CD4-positive, CD25-positive, alpha-beta regulatory T cell (primary cell): Measurements from ENCODE around the gene EPS8L3. TPM values are rescaled to one million over a fixed set of nuclear protein-coding genes. Genes with fewer than 3 reads are reported as not detected.
"Not testable (repeated sequence)": the region's sequence is repeated elsewhere in the genome, so short reads cannot be mapped to it uniquely, and the experiment has no call there.

Source experiments
- ATAC-seq, 2 donors: fragments of 150-1000 bp; cut with Tn5 transposase; one replicate each; pipeline ENCODE4 v1.10.0; 2021; ENCODE audit warnings: low read depth in 2 of 2, moderate number of reproducible peaks in 2 of 2, moderate library complexity in 1 of 2
- DNase-seq, 3 donors: peaks; one replicate each; pipeline versions ENCODE4 v3.0.0 to v3.0.0-alpha.2; 2012 to 2022; ENCODE audit warnings: mixed read lengths in 1 of 3
- H3K27ac ChIP-seq: one replicate; pipeline ENCODE4 v1.7.0; 2013; ENCODE audit warnings: mild to moderate bottlenecking, low read length; ENCODE audit not compliant: insufficient read depth, poor library complexity, severe bottlenecking
- H3K27me3 ChIP-seq: one replicate; pipeline ENCODE4 v1.7.0; 2013; ENCODE audit warnings: low read length; ENCODE audit not compliant: control insufficient read depth, insufficient read depth
- H3K36me3 ChIP-seq: one replicate; pipeline ENCODE4 v1.7.0; 2013; ENCODE audit warnings: mild to moderate bottlenecking, low read length, moderate library complexity; ENCODE audit not compliant: control insufficient read depth, insufficient read depth
- H3K4me1 ChIP-seq: 2 replicates; pipeline ENCODE4 v1.7.0; 2013; ENCODE audit warnings: mild to moderate bottlenecking, low read length; ENCODE audit not compliant: insufficient read depth, control insufficient read depth, poor library complexity, severe bottlenecking
- H3K4me3 ChIP-seq: one replicate; pipeline ENCODE4 v1.7.0; 2013; ENCODE audit warnings: low read depth, mild to moderate bottlenecking, low read length, moderate library complexity
- H3K9me3 ChIP-seq, 2 experiments: 1 replicate in 1 of 2; 2 replicates in 1 of 2; pipeline ENCODE4 v1.7.0; 2013; ENCODE audit warnings: low read length in 2 of 2, mild to moderate bottlenecking in 1 of 2, moderate library complexity in 1 of 2; ENCODE audit not compliant: control insufficient read depth in 2 of 2
- H3K27ac Mint-ChIP-seq, 3 donors: one replicate each; pipeline ENCODE4 v1.8.0; 2020 to 2022; ENCODE audit warnings: mild to moderate bottlenecking in 3 of 3, mixed read lengths in 3 of 3, moderate library complexity in 2 of 3
- H3K27me3 Mint-ChIP-seq: one replicate; pipeline ENCODE4 v1.8.0; 2022; ENCODE audit warnings: mild to moderate bottlenecking, mixed read lengths
- H3K36me3 Mint-ChIP-seq: one replicate; pipeline ENCODE4 v1.8.0; 2020; ENCODE audit warnings: mixed read lengths
- H3K4me1 Mint-ChIP-seq, 4 donors: one replicate each; pipeline ENCODE4 v1.8.0; 2020 to 2022; ENCODE audit warnings: mixed read lengths in 4 of 4, mild to moderate bottlenecking in 1 of 4
- H3K4me3 Mint-ChIP-seq, 4 donors: one replicate each; pipeline ENCODE4 v1.8.0; 2020 to 2022; ENCODE audit warnings: mild to moderate bottlenecking in 4 of 4, mixed read lengths in 4 of 4, moderate library complexity in 3 of 4
- H3K9me3 Mint-ChIP-seq, 7 donors: one replicate each; pipeline ENCODE4 v1.8.0; 2020 to 2022; ENCODE audit warnings: mixed read lengths in 7 of 7, mild to moderate bottlenecking in 3 of 7, moderate library complexity in 2 of 7
- polyA plus RNA-seq, 4 donors: library from polyadenylated mRNA; unstranded; fragments of 300-500 nt; fragmentation: Illumina TruSeq; gene quantifications; one replicate each; pipeline ENCODE4 v1.2.3, GENCODE V29; 2021
- total RNA-seq: library from RNA; stranded (reverse); gene quantifications from one replicate; pipeline ENCODE4 v1.2.3, GENCODE V29; 2022

EPS8L3 gene
- total and polyA plus RNA-seq, 5 donors from 2014 or later: not detected

- no peaks in the 10 kb centered on the region for H3K27me3 Mint-ChIP-seq
- no peaks in the 10 kb centered on the region for H3K27me3 ChIP-seq
- H3K27ac Mint-ChIP-seq: no peak overlapping the region
- ATAC-seq (no peak), DNase-seq (no peak)
- H3K36me3 ChIP-seq: no peaks in the 10 kb centered on the region
- H3K4me1 ChIP-seq: no peaks in the 10 kb centered on the region
- no peak overlapping the region for H3K4me3 Mint-ChIP-seq
- no peak overlapping the region for H3K4me3 ChIP-seq
- no peaks in the 10 kb centered on the region for H3K4me1 Mint-ChIP-seq
- H3K27ac ChIP-seq: no peak overlapping the region
- H3K36me3 Mint-ChIP-seq: no peaks in the 10 kb centered on the region
- H3K9me3 ChIP-seq: no peaks in the 10 kb centered on the region
- peaks cover 0 to 1% (median 0%) of the 10 kb centered on the region in 7 donors for H3K9me3 Mint-ChIP-seq
Measured at GRCh38 chr1:109757936-109758786, 5.6 kb downstream of the EPS8L3 start.

GRCh38 chr1:109756848-109757521 lies 6.7 kb downstream of the EPS8L3 start:
- DNase-seq (no peak), ATAC-seq (no peak)
- Mint-ChIP-seq H3K4me1 (no peaks in the 10 kb centered on the region), H3K27me3 (peaks cover 8% of the 10 kb centered on the region), H3K4me3 (no peak overlapping the region), H3K27ac (no peak overlapping the region), H3K36me3 (no peaks in the 10 kb centered on the region), H3K9me3 (no peaks in the 10 kb centered on the region)
- H3K27ac ChIP-seq: no peak overlapping the region
- H3K4me3 ChIP-seq: no peak overlapping the region
- no peaks in the 10 kb centered on the region for H3K36me3 ChIP-seq
- H3K9me3 ChIP-seq: no peaks in the 10 kb centered on the region
- no peaks in the 10 kb centered on the region for H3K4me1 ChIP-seq
- no peaks in the 10 kb centered on the region for H3K27me3 ChIP-seq

- not testable (repeated sequence) for H3K27me3 Mint-ChIP-seq
Measured at GRCh38 chr1:109756325-109756724, 7.4 kb downstream of the EPS8L3 start.

GRCh38 chr1:109754738-109755137 lies 9.0 kb downstream of the EPS8L3 start:
- no peak for DNase-seq
- peaks cover 0 to 2% (median 0%) of the 10 kb centered on the region in 7 donors for H3K9me3 Mint-ChIP-seq

More at GRCh38 chr1:109756325-109756724, 7.4 kb downstream of the EPS8L3 start:
- not testable (repeated sequence) for H3K4me1 ChIP-seq, H3K4me1 Mint-ChIP-seq, H3K4me3 Mint-ChIP-seq, H3K36me3 ChIP-seq, H3K27ac ChIP-seq, H3K27me3 ChIP-seq, H3K36me3 Mint-ChIP-seq, ATAC-seq, H3K9me3 Mint-ChIP-seq, H3K4me3 ChIP-seq, DNase-seq, H3K9me3 ChIP-seq
- peak overlapping the region in 1 of 3 donors; percentile 40 for H3K27ac Mint-ChIP-seq

GRCh38 chr1:109751531-109752260 lies 12.0 kb downstream of the EPS8L3 start:
- ATAC-seq (no peak), DNase-seq (no peak)
- Histone ChIP-seq H3K27me3 (peaks cover 3% of the 10 kb centered on the region), H3K4me1 (no peaks in the 10 kb centered on the region), H3K4me3 (no peak overlapping the region), H3K9me3 (no peaks in the 10 kb centered on the region), H3K27ac (no peak overlapping the region), H3K36me3 (no peaks in the 10 kb centered on the region)
- Mint-ChIP-seq H3K36me3 (no peaks in the 10 kb centered on the region), H3K27ac (no peak overlapping the region), H3K9me3 (peaks cover 0 to 4% (median 0%) of the 10 kb centered on the region in 7 donors), H3K4me1 (no peaks in the 10 kb centered on the region), H3K4me3 (no peak overlapping the region), H3K27me3 (peaks cover 29% of the 10 kb centered on the region)

More at GRCh38 chr1:109754738-109755137, 9.0 kb downstream of the EPS8L3 start:
- H3K4me1 ChIP-seq: no peaks in the 10 kb centered on the region
- Mint-ChIP-seq H3K36me3 (no peaks in the 10 kb centered on the region), H3K27me3 (peaks cover 14% of the 10 kb centered on the region), H3K4me1 (no peaks in the 10 kb centered on the region), H3K27ac (no peak overlapping the region), H3K4me3 (no peak overlapping the region)
- no peak overlapping the region for H3K4me3 ChIP-seq
- H3K27me3 ChIP-seq: no peaks in the 10 kb centered on the region
- ATAC-seq: no peak
- H3K9me3 ChIP-seq: no peaks in the 10 kb centered on the region
- H3K36me3 ChIP-seq: no peaks in the 10 kb centered on the region
- no peak overlapping the region for H3K27ac ChIP-seq

GRCh38 chr1:109750920-109751319 lies 12.8 kb downstream of the EPS8L3 start:
- H3K27ac Mint-ChIP-seq: no peak overlapping the region
- H3K4me1 Mint-ChIP-seq: no peaks in the 10 kb centered on the region
- H3K27me3 Mint-ChIP-seq: peaks cover 29% of the 10 kb centered on the region
- Histone ChIP-seq H3K4me1 (no peaks in the 10 kb centered on the region), H3K36me3 (no peaks in the 10 kb centered on the region), H3K4me3 (no peak overlapping the region), H3K27me3 (peaks cover 3% of the 10 kb centered on the region), H3K9me3 (no peaks in the 10 kb centered on the region), H3K27ac (no peak overlapping the region)
- ATAC-seq: no peak
- peaks cover 0 to 4% (median 0%) of the 10 kb centered on the region in 7 donors for H3K9me3 Mint-ChIP-seq
- no peak overlapping the region for H3K4me3 Mint-ChIP-seq
- H3K36me3 Mint-ChIP-seq: no peaks in the 10 kb centered on the region
- no peak for DNase-seq

GRCh38 chr1:109750241-109750882 lies 13.4 kb downstream of the EPS8L3 start:
- H3K9me3 Mint-ChIP-seq: peaks cover 0 to 4% (median 0%) of the 10 kb centered on the region in 7 donors
- ATAC-seq (no peak), DNase-seq (no peak)
- H3K27me3 Mint-ChIP-seq: peaks cover 29% of the 10 kb centered on the region
- H3K27ac Mint-ChIP-seq: no peak overlapping the region
- no peaks in the 10 kb centered on the region for H3K9me3 ChIP-seq
- H3K4me1 ChIP-seq: no peaks in the 10 kb centered on the region
- H3K36me3 Mint-ChIP-seq: no peaks in the 10 kb centered on the region
- H3K4me1 Mint-ChIP-seq: no peaks in the 10 kb centered on the region
- H3K36me3 ChIP-seq: no peaks in the 10 kb centered on the region
- no peak overlapping the region for H3K27ac ChIP-seq
- H3K4me3 ChIP-seq: no peak overlapping the region
- H3K4me3 Mint-ChIP-seq: no peak overlapping the region
- H3K27me3 ChIP-seq: peaks cover 3% of the 10 kb centered on the region
